ENCODE data around the gene AMOTL2.

AMOTL2 gene

DNA sequence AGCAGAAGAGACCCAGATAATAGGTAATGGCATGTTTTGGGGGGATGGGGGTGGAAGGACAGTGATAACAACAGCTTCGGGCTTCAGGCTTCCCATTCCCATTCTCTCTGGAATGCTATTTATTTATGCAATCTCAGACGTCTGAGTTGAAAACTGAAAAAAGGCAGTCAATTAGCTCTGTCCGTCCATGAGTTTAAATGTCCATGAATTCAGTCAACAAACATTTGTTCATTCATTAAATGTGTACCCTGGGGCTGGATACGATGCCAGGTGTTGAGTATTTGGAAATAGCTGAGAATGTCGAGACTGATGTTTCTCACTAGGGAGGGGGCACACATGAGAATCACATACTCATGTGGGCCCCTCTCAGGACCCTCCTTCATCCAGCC, 42.4 kb downstream of the AMOTL2 start:
- Histone ChIP-seq H3K9ac (ENCODE audit: low read length) (peak overlapping the region; percentile 21), H2BK120ac (ENCODE audit: low read depth, low read length) (peak overlapping the region; percentile 82), H3K4me3 (ENCODE audit: low read length) (no peak overlapping the region), H3K27me3 (ENCODE audit: insufficient read depth, low read length, poor library complexity) (no peaks in the 10 kb centered on the region), H3K79me2 (ENCODE audit: control insufficient read depth, insufficient read depth, low read length) (no peaks in the 10 kb centered on the region), H3K23ac (ENCODE audit: low read length) (no peak overlapping the region), H2AK5ac (ENCODE audit: low read length) (peak overlapping the region; percentile 27), H3K4ac (ENCODE audit: low read depth, low read length) (peak overlapping the region; percentile 47), H3K4me1 (ENCODE audit: control insufficient read depth, low read depth, low read length) (peaks cover 36% of the 10 kb centered on the region), H3K79me1 (ENCODE audit: low read length) (no peaks in the 10 kb centered on the region), H2BK5ac (ENCODE audit: low read length) (peak overlapping the region; percentile 83), H3K18ac (ENCODE audit: low read length) (peak overlapping the region; percentile 69), H3K56ac (ENCODE audit: low read length) (peak overlapping the region; percentile 53), H2BK15ac (replicated peaks; ENCODE audit: low read depth) (no peak overlapping the region), H3K4me2 (ENCODE audit: low read length) (no peak overlapping the region), H3K36me3 (ENCODE audit: control insufficient read depth, insufficient read depth, low read length) (no peaks in the 10 kb centered on the region), H4K8ac (ENCODE audit: low read depth, low read length) (no peak overlapping the region), H3K27ac (ENCODE audit: low read depth, low read length) (peak overlapping the region; percentile 66), H4K5ac (ENCODE audit: low read length) (no peak overlapping the region)
- DNase-seq = no peak
- WGBS (ENCODE audit: extremely low coverage, insufficient coverage, low lambda C conversion rate) = no CpG with 5 or more reads among the region's 5 CpGs

DNA sequence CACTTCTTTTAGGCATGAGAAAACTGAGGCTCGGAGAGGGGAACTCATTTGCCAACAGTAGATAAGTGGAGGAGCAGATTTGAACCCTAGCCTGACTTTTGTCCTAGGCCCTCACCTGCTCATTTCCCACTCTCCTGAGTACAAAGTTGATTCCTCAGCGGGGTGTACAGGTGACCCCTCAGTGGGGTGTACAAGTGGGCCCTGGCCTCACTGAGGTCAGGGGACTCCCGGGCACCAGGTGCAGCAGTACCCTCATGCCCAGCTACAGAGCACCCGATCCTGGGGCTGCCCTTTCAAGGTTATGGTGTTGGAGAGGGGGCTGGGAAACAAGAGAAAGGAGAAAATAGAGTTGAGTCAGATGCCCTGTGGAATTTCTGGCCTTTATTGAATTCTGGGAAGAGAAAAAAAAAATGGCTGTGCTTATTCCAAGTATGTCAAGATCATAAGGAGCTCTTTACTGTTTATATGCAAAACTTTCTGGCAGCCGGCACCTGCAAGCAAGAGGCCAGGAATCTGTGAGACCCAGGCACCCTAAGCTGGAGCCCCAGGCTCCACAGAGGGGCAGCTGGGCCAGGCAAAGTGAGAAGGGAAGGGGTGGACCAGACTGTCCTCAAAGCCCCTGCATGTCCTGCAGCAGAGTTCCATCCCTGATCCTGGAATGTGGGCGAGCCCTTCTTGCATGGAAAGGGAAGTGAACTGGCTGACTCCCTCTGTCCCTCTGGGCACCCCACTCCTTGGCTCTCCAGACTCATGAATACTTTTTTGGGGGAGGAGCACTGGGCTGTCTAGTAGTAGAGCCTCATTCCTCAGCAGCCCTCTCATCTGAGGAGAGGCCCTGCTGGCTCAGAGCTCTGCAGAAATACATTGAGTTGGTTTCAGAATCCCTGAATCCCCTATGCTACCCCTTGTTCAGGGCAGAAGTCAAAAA, 43.1 kb downstream of the AMOTL2 start:
- no peaks in the 10 kb centered on the region for H3K27me3 ChIP-seq (ENCODE audit: insufficient read depth, low read length, poor library complexity)
- peak overlapping the region; percentile 10 for H2BK15ac ChIP-seq (replicated peaks; ENCODE audit: low read depth)
- peak overlapping the region; percentile 21 for H3K9ac ChIP-seq (ENCODE audit: low read length)
- no peak overlapping the region for H3K4me2 ChIP-seq (ENCODE audit: low read length)
- no peaks in the 10 kb centered on the region for H3K36me3 ChIP-seq (ENCODE audit: control insufficient read depth, insufficient read depth, low read length)
- peak overlapping the region; percentile 45 for H3K56ac ChIP-seq (ENCODE audit: low read length)
- DNase-seq = peak; percentile 87
- peak overlapping the region; percentile 83 for H2BK5ac ChIP-seq (ENCODE audit: low read length)
- H3K18ac ChIP-seq (ENCODE audit: low read length) = peak overlapping the region; percentile 69
- H4K5ac ChIP-seq (ENCODE audit: low read length) = no peak overlapping the region
- no peak overlapping the region for H4K8ac ChIP-seq (ENCODE audit: low read depth, low read length)
- H3K27ac ChIP-seq (ENCODE audit: low read depth, low read length) = peak overlapping the region; percentile 79
- no CpG with 5 or more reads among the region's 6 CpGs for WGBS (ENCODE audit: extremely low coverage, insufficient coverage, low lambda C conversion rate)
- H3K4ac ChIP-seq (ENCODE audit: low read depth, low read length) = peak overlapping the region; percentile 25
- peak overlapping the region; percentile 40 for H2BK120ac ChIP-seq (ENCODE audit: low read depth, low read length)
- no peaks in the 10 kb centered on the region for H3K79me2 ChIP-seq (ENCODE audit: control insufficient read depth, insufficient read depth, low read length)
- no peak overlapping the region for H3K4me3 ChIP-seq (ENCODE audit: low read length)
- no peak overlapping the region for H3K23ac ChIP-seq (ENCODE audit: low read length)
- no peaks in the 10 kb centered on the region for H3K79me1 ChIP-seq (ENCODE audit: low read length)
- H2AK5ac ChIP-seq (ENCODE audit: low read length) = peak overlapping the region; percentile 71
- peaks cover 38% of the 10 kb centered on the region for H3K4me1 ChIP-seq (ENCODE audit: control insufficient read depth, low read depth, low read length)

- no peak overlapping the region for H4K5ac ChIP-seq (ENCODE audit: low read length)
- no peak overlapping the region for H3K4ac ChIP-seq (ENCODE audit: low read depth, low read length)
- H3K79me1 ChIP-seq (ENCODE audit: low read length) = no peaks in the 10 kb centered on the region
- H3K4me3 ChIP-seq (ENCODE audit: low read length) = no peak overlapping the region
- no peak overlapping the region for H3K9ac ChIP-seq (ENCODE audit: low read length)
- no peaks in the 10 kb centered on the region for H3K79me2 ChIP-seq (ENCODE audit: control insufficient read depth, insufficient read depth, low read length)
- H2BK120ac ChIP-seq (ENCODE audit: low read depth, low read length) = no peak overlapping the region
- no peak overlapping the region for H3K18ac ChIP-seq (ENCODE audit: low read length)
- no peak overlapping the region for H2BK15ac ChIP-seq (replicated peaks; ENCODE audit: low read depth)
- no peak overlapping the region for H3K4me2 ChIP-seq (ENCODE audit: low read length)
- DNase-seq = no peak
- H3K36me3 ChIP-seq (ENCODE audit: control insufficient read depth, insufficient read depth, low read length) = no peaks in the 10 kb centered on the region
- H3K4me1 ChIP-seq (ENCODE audit: control insufficient read depth, low read depth, low read length) = peaks cover 29% of the 10 kb centered on the region
- H4K8ac ChIP-seq (ENCODE audit: low read depth, low read length) = no peak overlapping the region
- no peak overlapping the region for H2AK5ac ChIP-seq (ENCODE audit: low read length)
- H3K27ac ChIP-seq (ENCODE audit: low read depth, low read length) = no peak overlapping the region
- WGBS (ENCODE audit: extremely low coverage, insufficient coverage, low lambda C conversion rate) = no CpG with 5 or more reads among the region's 1 CpG
- no peaks in the 10 kb centered on the region for H3K27me3 ChIP-seq (ENCODE audit: insufficient read depth, low read length, poor library complexity)
- H3K23ac ChIP-seq (ENCODE audit: low read length) = no peak overlapping the region
- H2BK5ac ChIP-seq (ENCODE audit: low read length) = no peak overlapping the region
- H3K56ac ChIP-seq (ENCODE audit: low read length) = no peak overlapping the region
Measured at GRCh38 chr3:134328846-134329245, 45.4 kb downstream of the AMOTL2 start.

DNA sequence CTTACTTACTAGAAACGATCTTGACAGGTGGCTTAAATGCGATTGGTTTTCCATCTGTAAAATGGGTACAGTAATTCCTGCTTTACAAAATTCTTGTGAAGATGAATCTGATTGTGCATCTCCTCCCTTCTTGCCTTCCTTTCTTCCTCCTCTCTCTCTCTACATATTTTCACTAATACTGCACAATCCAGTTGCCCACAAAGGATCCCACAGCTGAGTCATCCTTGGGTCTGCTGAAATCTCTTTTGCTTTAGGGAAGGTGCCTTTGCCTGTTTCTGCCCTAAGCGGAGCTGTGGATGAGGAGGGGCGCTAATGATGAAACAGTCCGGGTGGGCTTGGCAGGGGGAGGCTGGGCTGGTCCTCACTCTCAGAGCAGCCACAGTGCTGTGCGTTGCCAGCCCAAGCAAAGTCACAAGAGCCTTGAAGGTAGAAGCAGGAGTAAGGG, 46.1 kb downstream of the AMOTL2 start:
- H3K9ac ChIP-seq (ENCODE audit: low read length) = no peak overlapping the region
- no peak overlapping the region for H2BK15ac ChIP-seq (replicated peaks; ENCODE audit: low read depth)
- H3K79me2 ChIP-seq (ENCODE audit: control insufficient read depth, insufficient read depth, low read length) = no peaks in the 10 kb centered on the region
- peak overlapping the region; percentile 89 for H2AK5ac ChIP-seq (ENCODE audit: low read length)
- H3K4me2 ChIP-seq (ENCODE audit: low read length) = no peak overlapping the region
- peak overlapping the region; percentile 61 for H3K23ac ChIP-seq (ENCODE audit: low read length)
- peak overlapping the region; percentile 81 for H3K56ac ChIP-seq (ENCODE audit: low read length)
- H2BK5ac ChIP-seq (ENCODE audit: low read length) = peak overlapping the region; percentile 91
- no peaks in the 10 kb centered on the region for H3K36me3 ChIP-seq (ENCODE audit: control insufficient read depth, insufficient read depth, low read length)
- H3K27ac ChIP-seq (ENCODE audit: low read depth, low read length) = peak overlapping the region; percentile 2
- H3K4me3 ChIP-seq (ENCODE audit: low read length) = no peak overlapping the region
- DNase-seq = no peak
- peak overlapping the region; percentile 10 for H2BK120ac ChIP-seq (ENCODE audit: low read depth, low read length)
- no peak overlapping the region for H4K5ac ChIP-seq (ENCODE audit: low read length)
- H3K4ac ChIP-seq (ENCODE audit: low read depth, low read length) = peak overlapping the region; percentile 73
- H3K27me3 ChIP-seq (ENCODE audit: insufficient read depth, low read length, poor library complexity) = no peaks in the 10 kb centered on the region
- H3K18ac ChIP-seq (ENCODE audit: low read length) = peak overlapping the region; percentile 46
- no peaks in the 10 kb centered on the region for H3K79me1 ChIP-seq (ENCODE audit: low read length)
- peaks cover 25% of the 10 kb centered on the region for H3K4me1 ChIP-seq (ENCODE audit: control insufficient read depth, low read depth, low read length)
- no peak overlapping the region for H4K8ac ChIP-seq (ENCODE audit: low read depth, low read length)
- no CpG with 5 or more reads among the region's 6 CpGs for WGBS (ENCODE audit: extremely low coverage, insufficient coverage, low lambda C conversion rate)

GRCh38 chr3:134327594-134327975, 46.7 kb downstream of the AMOTL2 start:
- Histone ChIP-seq H4K8ac (ENCODE audit: low read depth, low read length) (no peak overlapping the region), H3K18ac (ENCODE audit: low read length) (peak overlapping the region; percentile 75), H3K79me1 (ENCODE audit: low read length) (no peaks in the 10 kb centered on the region), H2BK5ac (ENCODE audit: low read length) (peak overlapping the region; percentile 93), H3K79me2 (ENCODE audit: control insufficient read depth, insufficient read depth, low read length) (no peaks in the 10 kb centered on the region), H3K4me1 (ENCODE audit: control insufficient read depth, low read depth, low read length) (peaks cover 23% of the 10 kb centered on the region), H3K4ac (ENCODE audit: low read depth, low read length) (peak overlapping the region; percentile 85), H3K9ac (ENCODE audit: low read length) (peak overlapping the region; percentile 59), H3K56ac (ENCODE audit: low read length) (peak overlapping the region; percentile 91), H2BK15ac (replicated peaks; ENCODE audit: low read depth) (no peak overlapping the region), H2AK5ac (ENCODE audit: low read length) (peak overlapping the region; percentile 99), H2BK120ac (ENCODE audit: low read depth, low read length) (peak overlapping the region; percentile 92), H3K23ac (ENCODE audit: low read length) (peak overlapping the region; percentile 76), H3K27ac (ENCODE audit: low read depth, low read length) (peak overlapping the region; percentile 95), H3K27me3 (ENCODE audit: insufficient read depth, low read length, poor library complexity) (no peaks in the 10 kb centered on the region), H3K4me3 (ENCODE audit: low read length) (no peak overlapping the region), H3K36me3 (ENCODE audit: control insufficient read depth, insufficient read depth, low read length) (no peaks in the 10 kb centered on the region), H4K5ac (ENCODE audit: low read length) (no peak overlapping the region), H3K4me2 (ENCODE audit: low read length) (no peak overlapping the region)
- no CpG with 5 or more reads among the region's 4 CpGs for WGBS (ENCODE audit: extremely low coverage, insufficient coverage, low lambda C conversion rate)
- DNase-seq = no peak

Data from mesendoderm (in vitro differentiated cells).